ENCODE results near the gene CRTAC1. TPM values are rescaled to one million over a fixed set of nuclear protein-coding genes. Genes with fewer than 3 reads are reported as not detected.

CRTAC1 gene
- total and polyA plus RNA-seq, 2 donors (not counting 3 experiments of a cell fraction or from before 2014, with no cell fraction given): 1.4 to 3.0 TPM

DNA sequence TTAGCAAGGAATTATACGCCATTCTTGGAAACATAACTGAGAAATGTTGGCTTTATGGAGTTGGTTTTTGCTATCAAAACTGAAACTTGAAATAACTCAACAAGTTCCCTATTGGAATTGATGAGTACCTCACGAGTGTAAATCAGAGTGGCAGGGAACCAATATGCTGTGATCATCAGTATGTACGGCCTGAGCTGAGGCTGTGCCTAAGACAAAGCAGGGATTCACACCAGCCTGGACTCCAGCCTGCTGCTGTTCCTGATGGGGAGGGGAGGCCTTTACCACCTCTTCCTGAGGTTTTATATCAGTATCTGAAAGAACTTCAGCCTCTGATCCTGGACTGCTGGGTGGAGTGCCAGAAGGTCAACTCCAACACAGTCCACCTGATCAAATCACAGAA lies 52.7 kb downstream of the CRTAC1 start:
- H3K4me2 ChIP-seq (ENCODE audit: insufficient read depth, low read length): no peak overlapping the region
- no peak overlapping the region for H3K9ac ChIP-seq (replicated peaks; ENCODE audit: extremely low read depth, insufficient read depth, low read length)
- H3K27ac ChIP-seq (ENCODE audit: insufficient read depth, low read depth, low read length): no peak overlapping the region
- H3K9me3 ChIP-seq (replicated peaks; ENCODE audit: control insufficient read depth, insufficient read depth, low read length): no peaks in the 10 kb centered on the region
- no peaks in the 10 kb centered on the region for H3K4me1 ChIP-seq (ENCODE audit: control insufficient read depth, extremely low read depth, insufficient read depth, low read length)
- dilution Hi-C loops (cut with MboI; ENCODE audit: extremely low pct_ligation_motif_present, low sequenced_read_pairs): no loop called here
- CTCF ChIA-PET: no interaction called here
- TF ChIP-seq EZH2 (IDR thresholded peaks at IDR 0.05; ENCODE audit: borderline replicate concordance, low read depth, low read length, severe bottlenecking) (no peak), POLR2A (IDR thresholded peaks at IDR 0.05; ENCODE audit: low read depth, low read length) (no peak), POLR2AphosphoS5 (IDR thresholded peaks at IDR 0.05; ENCODE audit: insufficient read depth, low read depth, low read length) (no peak), FOS (IDR thresholded peaks at IDR 0.05; ENCODE audit: borderline replicate concordance, insufficient read depth, low read length) (no peak), GATA2 (IDR thresholded peaks at IDR 0.05; ENCODE audit: insufficient read depth, insufficient read length, low read depth, low read length) (no peak), MYC (IDR thresholded peaks at IDR 0.05; ENCODE audit: low read depth, low read length) (no peak), JUN (IDR thresholded peaks at IDR 0.05; ENCODE audit: borderline replicate concordance, insufficient read depth, insufficient read length, low read depth) (no peak)
- TF ChIP-seq, protein P1, sequence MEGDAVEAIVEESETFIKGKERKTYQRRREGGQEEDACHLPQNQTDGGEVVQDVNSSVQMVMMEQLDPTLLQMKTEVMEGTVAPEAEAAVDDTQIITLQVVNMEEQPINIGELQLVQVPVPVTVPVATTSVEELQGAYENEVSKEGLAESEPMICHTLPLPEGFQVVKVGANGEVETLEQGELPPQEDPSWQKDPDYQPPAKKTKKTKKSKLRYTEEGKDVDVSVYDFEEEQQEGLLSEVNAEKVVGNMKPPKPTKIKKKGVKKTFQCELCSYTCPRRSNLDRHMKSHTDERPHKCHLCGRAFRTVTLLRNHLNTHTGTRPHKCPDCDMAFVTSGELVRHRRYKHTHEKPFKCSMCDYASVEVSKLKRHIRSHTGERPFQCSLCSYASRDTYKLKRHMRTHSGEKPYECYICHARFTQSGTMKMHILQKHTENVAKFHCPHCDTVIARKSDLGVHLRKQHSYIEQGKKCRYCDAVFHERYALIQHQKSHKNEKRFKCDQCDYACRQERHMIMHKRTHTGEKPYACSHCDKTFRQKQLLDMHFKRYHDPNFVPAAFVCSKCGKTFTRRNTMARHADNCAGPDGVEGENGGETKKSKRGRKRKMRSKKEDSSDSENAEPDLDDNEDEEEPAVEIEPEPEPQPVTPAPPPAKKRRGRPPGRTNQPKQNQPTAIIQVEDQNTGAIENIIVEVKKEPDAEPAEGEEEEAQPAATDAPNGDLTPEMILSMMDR (IDR thresholded peaks at IDR 0.05; ENCODE audit: extremely low read depth in 1 of 2, insufficient read depth in 1 of 2, low read depth in 1 of 2, low read length in 2 of 2): no peak
- TF ChIP-seq, protein P2, sequence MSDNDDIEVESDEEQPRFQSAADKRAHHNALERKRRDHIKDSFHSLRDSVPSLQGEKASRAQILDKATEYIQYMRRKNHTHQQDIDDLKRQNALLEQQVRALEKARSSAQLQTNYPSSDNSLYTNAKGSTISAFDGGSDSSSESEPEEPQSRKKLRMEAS (IDR thresholded peaks at IDR 0.05; ENCODE audit: insufficient read depth, insufficient read length): no peak
- DNase-seq (ENCODE audit: low read depth, low spot score) (no peak), FAIRE-seq (no peak)
- no peaks in the 10 kb centered on the region for H3K27me3 ChIP-seq (ENCODE audit: control insufficient read depth in 2 of 2, insufficient read depth in 2 of 2, low read length in 2 of 2)
- no peaks in the 10 kb centered on the region for H3K79me2 ChIP-seq (ENCODE audit: control insufficient read depth, insufficient read depth, low read length)
- POLR2A ChIA-PET: no interaction called here
- no peak overlapping the region for H3K4me3 ChIP-seq (replicated peaks in 1 of 3; ENCODE audit: insufficient read depth in 1 of 3, low read depth in 1 of 3, low read length in 3 of 3)
- H2AFZ ChIP-seq (ENCODE audit: low read depth, low read length): no peak overlapping the region
- no peaks in the 10 kb centered on the region for H3K36me3 ChIP-seq (ENCODE audit: control insufficient read depth in 2 of 2, extremely low read depth in 1 of 2, insufficient read depth in 2 of 2, low read length in 2 of 2)
- H3K9me1 ChIP-seq (replicated peaks; ENCODE audit: control insufficient read depth, extremely low read depth, insufficient read depth, low read length): no peaks in the 10 kb centered on the region
- no TSS peak for BruUV-seq (replicated peaks)
- no peaks in the 10 kb centered on the region for H4K20me1 ChIP-seq (replicated peaks; ENCODE audit: control insufficient read depth, extremely low read depth, insufficient read depth, low read length)
- intact Hi-C loops (cut with micrococcal nuclease): no loop called here
